Adrenal gland (tissue), 5 donors: ENCODE results near the gene JPH3.

ENCODE experiments used
- CTCF ChIP-seq, 6 experiments: fragments of 450-650 bp in 4 of 6; fragments of 200-600 bp in 2 of 6; sonication (generic) in 1 of 6; IDR thresholded peaks; 1 replicate in 5 of 6; 2 replicates in 1 of 6; pipeline versions ENCODE4 v1.5.1 to v1.8.0; 2016 to 2021; ENCODE audit warnings: antibody characterized with exemption in 6 of 6, mild to moderate bottlenecking in 2 of 6, moderate library complexity in 1 of 6
- POLR2A ChIP-seq, 2 donors: fragments of 450-650 bp; IDR thresholded peaks; one replicate each; pipeline ENCODE4 v1.6.1; 2017; ENCODE audit warnings: antibody characterized with exemption in 2 of 2, mild to moderate bottlenecking in 2 of 2, moderate library complexity in 1 of 2
- donor health status: DM: no; HTN: no; CAD: no.

- TF ChIP-seq CTCF (IDR thresholded peaks at IDR 0.05), result no peak
- TF ChIP-seq POLR2A (IDR thresholded peaks at IDR 0.05), result no peak
Observed at GRCh38 chr16:87563714-87564523, 38.4 kb upstream of the JPH3 start.
